ENCODE measurements around the gene C1QTNF6. TPM values are rescaled to one million over a fixed set of nuclear protein-coding genes. Genes with fewer than 3 reads are reported as not detected.

C1QTNF6 gene
- total and polyA plus RNA-seq, 10 of the 15 experiments (the other 5 are each of a cell fraction or from before 2014, with no cell fraction given) = 0.16 to 4.1 (median 1.3) TPM

- ATAC-seq (no peak), FAIRE-seq (no peak), DNase-seq (ENCODE audit: low read depth, low spot score) (no peak)
- ChIA-PET SMC1A (ENCODE audit: uncharacterized antibody, unreplicated experiment) (interaction anchor here (0.7 to 6.9 kb wide), 21 partner anchors 10 to 155 kb away, joined by 3 to 84 read pairs (median 5); partner anchors contain the start of genes C1QTNF6, IL2RB and RAC2), CTCF (interaction anchor here (0.6 to 5.7 kb wide), 29 partner anchors 14 to 416 kb away, joined by 3 to 111 read pairs (median 6); partner anchors contain the start of genes CSF2RB, IL2RB and RAC2), POLR2A (interaction anchor here (0.6 to 5.0 kb wide), 5 partner anchors 21 to 78 kb away, joined by 3 to 55 read pairs (median 5); partner anchors contain the start of genes IL2RB and RAC2), RAD21 (ENCODE audit: unreplicated experiment) (interaction anchor here (0.5 to 7.1 kb wide), 22 partner anchors 22 to 716 kb away, joined by 3 to 104 read pairs (median 6); partner anchors contain the start of genes IL2RB, MPST, RAC2 and TST)
- no peaks in the 10 kb centered on the region; the same call in 2 of the 3 replicates for H3K9me3 ChIP-seq (replicated peaks; ENCODE audit: control insufficient read depth, insufficient read depth, low read length)
- BruUV-seq (replicated peaks) = TSS peak; percentile 47
- peak overlapping the region; percentile 64 for H3K4me3 ChIP-seq
- no peaks in the 10 kb centered on the region for H4K20me1 ChIP-seq (ENCODE audit: control insufficient read depth, insufficient read depth)
- TF ChIP-seq PML (IDR thresholded peaks at IDR 0.05; ENCODE audit: low read length) (no peak), BHLHE40 (IDR thresholded peaks at IDR 0.05; ENCODE audit: borderline replicate concordance in 1 of 2, low read depth in 2 of 2, low read length in 1 of 2) (0 out of 4 replicates have a peak, but pooled peaks of 1 of the 2 experiments have one; percentile 1), PRDM15 (CRISPR knock-in tag; IDR thresholded peaks at IDR 0.05) (no peak)
- in situ Hi-C loops (cut with MboI) = no loop called here
- 81% methylated on average over 12 of the region's 12 CpGs for WGBS (ENCODE audit: insufficient coverage, insufficient replicate concordance, low lambda C conversion rate, missing lambda C conversion rate)
- no peaks in the 10 kb centered on the region for H3K36me3 ChIP-seq (ENCODE audit: control insufficient read depth in 2 of 2, insufficient read depth in 2 of 2, low read length in 1 of 2)
- peaks cover 39% of the 10 kb centered on the region for H3K4me1 ChIP-seq (ENCODE audit: control insufficient read depth, insufficient read depth, low read length)
- H3K4me2 ChIP-seq (ENCODE audit: control insufficient read depth, insufficient read depth) = peak overlapping the region; percentile 84
- H3K79me2 ChIP-seq (ENCODE audit: control insufficient read depth, insufficient read depth, low read length) = peaks cover 5% of the 10 kb centered on the region
- no peak overlapping the region for H2AFZ ChIP-seq (ENCODE audit: control insufficient read depth, low read depth, low read length)
- peak overlapping the region; percentile 68 for H3K27ac ChIP-seq (ENCODE audit: control insufficient read depth, insufficient read depth)
- no peaks in the 10 kb centered on the region for H3K27me3 ChIP-seq (replicated peaks in 1 of 2; ENCODE audit: control insufficient read depth in 2 of 2, insufficient read depth in 2 of 2, low read length in 1 of 2)
- intact Hi-C loops (cut with micrococcal nuclease; ENCODE audit: unreplicated experiment) = loop anchor here (1.0 to 10.0 kb wide), 4 partner anchors 34 to 413 kb away; partner anchors contain the start of gene IL2RB
- H3K9ac ChIP-seq (ENCODE audit: control insufficient read depth, insufficient read depth, low read length) = peak overlapping the region; percentile 75
These were observed 9.6 kb upstream of the C1QTNF6 start for GRCh38 chr22:37197451-37198257.

Data from GM12878 (cell line).